Ectodermal cell (in vitro differentiated cells): ENCODE measurements around the gene ZBTB7B.

Experiments used
- H3K27ac ChIP-seq: 2 replicates; pipeline ENCODE4 v1.7.0; 2013; ENCODE audit warnings: mild to moderate bottlenecking, low read depth, low read length; ENCODE audit not compliant: insufficient read depth, poor library complexity, severe bottlenecking
- H3K27me3 ChIP-seq: 2 replicates; pipeline ENCODE4 v1.7.0; 2013; ENCODE audit warnings: mild to moderate bottlenecking, low read length; ENCODE audit not compliant: insufficient read depth, control insufficient read depth, poor library complexity, severe bottlenecking
- H3K36me3 ChIP-seq: one replicate; pipeline ENCODE4 v1.7.0; 2013; ENCODE audit warnings: low read length; ENCODE audit not compliant: control insufficient read depth, insufficient read depth
- H3K4me1 ChIP-seq: one replicate; pipeline ENCODE4 v1.7.0; 2013; ENCODE audit warnings: low read length; ENCODE audit not compliant: control insufficient read depth, insufficient read depth
- H3K4me3 ChIP-seq: 2 replicates; pipeline ENCODE4 v1.7.0; 2013; ENCODE audit warnings: low read depth, low read length, control low read depth; ENCODE audit not compliant: insufficient read depth
- H3K9me3 ChIP-seq: 2 replicates; pipeline ENCODE4 v1.7.0; 2013; ENCODE audit warnings: mild to moderate bottlenecking, low read length, moderate library complexity; ENCODE audit not compliant: control insufficient read depth
- WGBS, 2 experiments: methylation state at CpG; one replicate each; pipeline ENCODE4 v1.1.7; 2013; ENCODE audit warnings: missing lambda C conversion rate in 2 of 2; 5-methylcytosine and 5-hydroxymethylcytosine counted together

ZBTB7B gene

GRCh38 chr1:155011437-155012025 is 8.9 kb downstream of the ZBTB7B start:
- 95 to 98% methylated on average over 6 of the region's 6 CpGs for WGBS, 2 experiments
- Histone ChIP-seq H3K27me3 (no peaks in the 10 kb centered on the region), H3K36me3 (peaks cover 4% of the 10 kb centered on the region), H3K27ac (peak overlapping the region; percentile 63), H3K4me3 (no peak overlapping the region), H3K4me1 (peaks cover 40% of the 10 kb centered on the region), H3K9me3 (no peaks in the 10 kb centered on the region)

GRCh38 chr1:155012026-155012546 is 9.5 kb downstream of the ZBTB7B start:
- Histone ChIP-seq H3K27ac (peak overlapping the region; percentile 63), H3K36me3 (peaks cover 4% of the 10 kb centered on the region), H3K27me3 (no peaks in the 10 kb centered on the region), H3K4me1 (peaks cover 44% of the 10 kb centered on the region), H3K9me3 (no peaks in the 10 kb centered on the region), H3K4me3 (no peak overlapping the region)
- 7 to 10% methylated on average over 9 of the region's 9 CpGs for WGBS, 2 experiments

DNA sequence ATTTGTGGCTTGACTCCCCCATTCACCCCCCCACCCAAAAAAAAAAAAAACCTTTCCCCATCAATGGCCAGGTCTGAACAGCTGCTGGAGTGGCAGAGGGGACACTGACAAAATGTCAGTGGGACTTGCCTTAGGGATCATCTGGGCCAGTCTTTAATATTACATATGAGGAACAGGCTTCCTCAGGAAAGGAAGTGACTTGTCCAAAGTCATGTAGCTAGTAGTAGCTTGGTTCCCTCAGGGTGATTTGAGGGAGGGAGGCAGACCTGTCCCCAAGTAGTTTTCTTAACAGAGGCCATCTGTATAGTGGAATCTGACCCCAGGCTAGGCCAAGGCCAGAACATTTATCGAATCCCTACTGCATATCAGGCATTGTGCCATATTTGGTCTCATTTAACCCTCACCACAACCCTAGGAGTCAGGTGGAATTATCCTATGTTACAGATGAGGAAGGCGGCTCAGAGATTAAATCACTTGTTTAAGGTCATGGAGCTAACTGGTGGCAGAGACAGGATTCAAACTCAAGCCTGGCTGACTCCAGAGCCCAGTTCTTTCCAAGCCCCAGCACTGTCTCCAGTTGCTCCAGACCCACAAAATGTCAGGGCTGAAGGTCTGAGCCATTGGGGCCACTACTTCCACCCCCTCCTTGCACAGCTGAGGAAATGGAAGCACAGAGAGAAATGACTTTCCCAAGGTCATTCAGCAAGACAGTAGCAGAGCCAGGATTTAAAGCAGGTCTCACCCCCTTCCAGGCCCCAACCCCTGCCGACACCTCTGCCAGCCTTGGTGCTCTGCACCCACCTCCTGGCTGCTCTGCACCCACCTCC is 10.4 kb downstream of the ZBTB7B start:
- no peaks in the 10 kb centered on the region for H3K9me3 ChIP-seq
- WGBS, 2 experiments, result 93 to 95% methylated on average over 3 of the region's 3 CpGs

GRCh38 chr1:155013632-155014031 is 11.0 kb downstream of the ZBTB7B start:
- peaks cover 46% of the 10 kb centered on the region for H3K4me1 ChIP-seq
- no peak overlapping the region for H3K27ac ChIP-seq
- H3K27me3 ChIP-seq, result no peaks in the 10 kb centered on the region
- H3K36me3 ChIP-seq, result peaks cover 4% of the 10 kb centered on the region
- H3K4me3 ChIP-seq, result no peak overlapping the region
- no peaks in the 10 kb centered on the region for H3K9me3 ChIP-seq
- 87 to 89% methylated on average over 8 of the region's 8 CpGs for WGBS, 2 experiments

More for the DNA sequence above, 10.4 kb downstream of the ZBTB7B start:
- no peak overlapping the region for H3K4me3 ChIP-seq
- H3K27me3 ChIP-seq, result no peaks in the 10 kb centered on the region
- no peak overlapping the region for H3K27ac ChIP-seq
- H3K36me3 ChIP-seq, result peaks cover 4% of the 10 kb centered on the region
- H3K4me1 ChIP-seq, result peaks cover 47% of the 10 kb centered on the region

DNA sequence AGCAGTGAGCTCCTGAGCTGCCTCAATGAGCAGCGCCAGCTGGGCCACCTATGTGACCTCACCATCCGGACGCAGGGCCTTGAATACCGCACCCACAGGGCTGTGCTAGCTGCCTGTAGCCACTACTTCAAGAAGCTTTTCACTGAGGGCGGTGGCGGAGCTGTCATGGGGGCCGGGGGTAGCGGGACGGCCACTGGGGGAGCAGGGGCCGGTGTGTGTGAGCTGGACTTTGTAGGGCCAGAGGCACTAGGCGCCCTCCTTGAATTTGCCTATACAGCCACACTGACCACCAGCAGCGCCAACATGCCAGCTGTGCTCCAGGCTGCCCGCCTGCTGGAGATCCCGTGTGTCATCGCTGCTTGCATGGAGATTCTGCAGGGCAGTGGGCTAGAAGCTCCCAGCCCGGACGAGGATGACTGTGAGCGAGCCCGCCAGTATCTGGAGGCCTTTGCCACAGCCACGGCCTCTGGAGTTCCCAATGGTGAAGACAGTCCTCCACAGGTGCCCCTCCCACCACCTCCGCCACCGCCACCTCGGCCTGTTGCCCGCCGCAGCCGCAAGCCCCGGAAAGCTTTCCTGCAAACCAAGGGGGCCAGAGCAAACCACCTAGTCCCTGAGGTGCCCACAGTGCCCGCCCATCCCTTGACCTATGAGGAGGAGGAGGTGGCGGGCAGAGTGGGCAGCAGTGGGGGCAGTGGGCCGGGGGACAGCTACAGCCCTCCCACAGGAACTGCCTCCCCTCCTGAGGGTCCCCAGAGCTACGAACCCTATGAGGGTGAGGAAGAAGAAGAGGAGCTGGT is 12.3 kb downstream of the ZBTB7B start:
- no peak overlapping the region for H3K4me3 ChIP-seq
- 95% methylated on average over 31 of the region's 31 CpGs for WGBS, 2 experiments
- peaks cover 46% of the 10 kb centered on the region for H3K4me1 ChIP-seq
- H3K27ac ChIP-seq, result no peak overlapping the region
- peaks cover 4% of the 10 kb centered on the region for H3K36me3 ChIP-seq
- no peaks in the 10 kb centered on the region for H3K9me3 ChIP-seq
- no peaks in the 10 kb centered on the region for H3K27me3 ChIP-seq

DNA sequence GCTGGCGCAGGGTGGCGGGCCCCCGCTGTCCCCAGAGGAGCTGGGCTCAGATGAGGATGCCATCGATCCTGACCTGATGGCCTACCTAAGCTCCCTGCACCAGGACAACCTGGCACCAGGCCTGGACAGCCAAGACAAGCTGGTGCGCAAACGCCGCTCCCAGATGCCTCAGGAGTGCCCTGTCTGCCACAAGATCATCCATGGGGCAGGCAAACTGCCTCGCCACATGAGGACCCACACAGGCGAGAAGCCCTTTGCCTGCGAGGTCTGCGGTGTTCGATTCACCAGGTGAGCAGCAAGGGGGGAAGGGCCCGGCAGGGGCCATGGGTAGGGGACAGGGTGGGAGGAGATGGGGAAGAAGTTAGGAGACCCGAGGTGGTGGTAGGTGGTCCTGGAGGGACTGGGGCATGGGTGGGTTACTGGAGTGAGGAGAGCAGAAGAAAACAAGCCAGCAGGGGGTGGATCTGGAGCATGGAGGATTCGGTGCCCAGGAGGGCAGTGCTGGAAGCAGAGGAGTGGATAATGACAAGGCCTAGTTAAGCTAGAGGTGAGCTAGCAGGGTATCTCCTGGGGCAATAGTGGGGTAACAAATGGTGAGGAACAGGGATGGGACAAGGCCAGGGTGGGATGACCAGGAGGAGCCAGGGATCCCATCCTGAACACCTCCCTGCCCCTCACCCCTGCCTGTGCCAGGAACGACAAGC is 13.1 kb downstream of the ZBTB7B start:
- Histone ChIP-seq H3K36me3 (peaks cover 4% of the 10 kb centered on the region), H3K27me3 (no peaks in the 10 kb centered on the region), H3K4me3 (no peak overlapping the region), H3K9me3 (no peaks in the 10 kb centered on the region), H3K4me1 (peaks cover 43% of the 10 kb centered on the region), H3K27ac (no peak overlapping the region)
- 95 to 96% methylated on average over 16 of the region's 16 CpGs for WGBS, 2 experiments

- Histone ChIP-seq H3K4me1 (peaks cover 37% of the 10 kb centered on the region), H3K9me3 (no peaks in the 10 kb centered on the region), H3K27me3 (no peaks in the 10 kb centered on the region), H3K36me3 (peaks cover 4% of the 10 kb centered on the region), H3K4me3 (no peak overlapping the region), H3K27ac (no peak overlapping the region)
- WGBS, 2 experiments, result 96% methylated on average over 26 of the region's 26 CpGs
Measured at GRCh38 chr1:155016231-155016831, 13.7 kb downstream of the ZBTB7B start.

DNA sequence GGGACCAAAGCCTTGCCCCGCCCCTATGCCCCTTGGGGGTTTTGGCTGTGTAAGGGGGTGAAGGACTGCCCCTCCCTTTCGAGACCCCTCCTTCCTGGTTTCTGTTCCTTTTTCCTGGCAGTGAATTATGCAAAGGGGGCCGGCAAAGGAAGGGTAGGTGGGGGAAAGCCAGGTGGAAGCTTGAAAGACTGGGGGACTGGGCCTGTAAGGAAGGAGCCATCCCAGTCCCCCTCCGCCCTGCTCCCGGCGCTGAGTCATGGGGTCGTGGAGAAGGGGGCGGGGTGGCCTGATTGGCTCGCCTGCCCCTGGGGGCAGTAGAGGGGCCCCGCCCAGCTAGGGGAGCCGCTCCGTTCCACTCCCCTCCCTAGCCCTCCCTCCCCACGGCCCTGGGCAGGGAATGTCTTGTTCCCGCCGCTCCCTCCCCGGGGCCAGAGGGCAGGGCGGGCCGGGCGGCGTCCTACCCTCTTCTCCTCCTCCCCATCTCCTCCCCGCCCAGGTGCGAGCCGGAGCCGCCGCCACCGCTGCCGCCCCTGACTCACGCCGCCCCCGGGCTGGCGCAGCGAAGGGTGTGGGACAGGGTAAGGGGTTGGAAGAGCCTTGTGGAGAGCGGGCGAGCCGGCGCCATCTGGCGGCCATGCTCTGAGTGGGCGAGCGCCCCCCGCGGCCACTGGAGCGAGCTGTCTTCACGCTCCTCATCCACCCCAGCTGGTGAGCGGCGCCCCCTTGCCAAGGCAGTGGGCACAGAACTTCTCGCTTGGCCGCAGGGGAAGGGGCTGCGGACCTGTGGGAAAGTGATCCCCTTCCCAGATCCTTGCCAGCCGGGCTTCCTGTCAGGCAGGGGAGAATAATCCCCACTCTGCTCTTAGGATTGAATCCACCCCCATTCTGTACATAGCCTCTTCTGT is 14.7 kb downstream of the ZBTB7B start:
- peak overlapping the region; percentile 22 for H3K4me3 ChIP-seq
- peaks cover 4% of the 10 kb centered on the region for H3K36me3 ChIP-seq
- no peaks in the 10 kb centered on the region for H3K27me3 ChIP-seq
- 4% methylated on average over 49 of the region's 49 CpGs for WGBS, 2 experiments
- H3K9me3 ChIP-seq, result no peaks in the 10 kb centered on the region
- peaks cover 30% of the 10 kb centered on the region for H3K4me1 ChIP-seq
- peak overlapping the region; percentile 75 for H3K27ac ChIP-seq

DNA sequence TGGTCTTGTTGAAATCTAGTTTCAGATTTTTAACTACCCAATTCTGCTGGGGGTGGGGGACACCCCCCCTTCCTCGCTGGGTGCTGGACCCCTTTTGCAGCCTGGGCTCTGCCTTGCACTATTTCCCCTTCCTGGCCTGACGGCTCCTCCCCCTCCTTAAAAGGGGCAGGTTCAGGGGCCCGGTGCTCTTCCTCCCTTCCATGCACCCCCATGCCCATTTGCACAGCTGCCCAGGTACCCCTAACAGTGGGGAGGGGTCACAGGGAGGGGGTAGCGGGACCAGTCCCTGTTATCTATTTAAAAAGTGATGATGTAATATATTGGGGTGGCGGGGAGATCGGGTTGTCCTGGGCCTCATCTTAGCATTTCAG is 15.3 kb downstream of the ZBTB7B start:
- Histone ChIP-seq H3K27ac (no peak overlapping the region), H3K9me3 (no peaks in the 10 kb centered on the region), H3K36me3 (peaks cover 4% of the 10 kb centered on the region), H3K4me3 (no peak overlapping the region), H3K4me1 (peaks cover 24% of the 10 kb centered on the region), H3K27me3 (no peaks in the 10 kb centered on the region)
- 78 to 79% methylated on average over 6 of the region's 6 CpGs for WGBS, 2 experiments
